ENCODE results near the gene GGNBP2. TPM values are rescaled to one million over a fixed set of nuclear protein-coding genes. Genes with fewer than 3 reads are reported as not detected.
A peak's percentile ranks its signal among the peaks of the same experiment; 100 is the strongest.
"Not testable (repeated sequence)": the region's sequence is repeated elsewhere in the genome, so short reads cannot be mapped to it uniquely, and the experiment has no call there.

The GGNBP2 gene
- total RNA-seq, 1 experiment from 2014 or later = 60.1 TPM

GRCh38 chr17:36601303-36602029 is 56.7 kb downstream of the GGNBP2 start, which contains the start of gene MRM1:
MRM1 (plus strand) TSS chr17:36601583; CDS start chr17:36601811, 228 bp downstream.
- DNase-seq (ENCODE audit: low read depth) = peak; percentile 91

- peak; percentile 5 for DNase-seq (ENCODE audit: low read depth)
These were observed 57.5 kb downstream of the GGNBP2 start for GRCh38 chr17:36602030-36602748.

- peak; percentile 73 for DNase-seq (ENCODE audit: low read depth)
These were observed 58.2 kb downstream of the GGNBP2 start for GRCh38 chr17:36602924-36603384.

- DNase-seq (ENCODE audit: low read depth) = not testable (repeated sequence)
These were observed 60.3 kb downstream of the GGNBP2 start for GRCh38 chr17:36605028-36605427.

- no peak for DNase-seq (ENCODE audit: low read depth)
These were observed 63.6 kb downstream of the GGNBP2 start for GRCh38 chr17:36608280-36608679.

- DNase-seq (ENCODE audit: low read depth) = no peak
These were observed 64.2 kb downstream of the GGNBP2 start for GRCh38 chr17:36608794-36609497.

- DNase-seq (ENCODE audit: low read depth) = no peak
These were observed 64.8 kb downstream of the GGNBP2 start for GRCh38 chr17:36609498-36609862.

- DNase-seq (ENCODE audit: low read depth) = no peak
These were observed 65.8 kb downstream of the GGNBP2 start for GRCh38 chr17:36610474-36610873.

GRCh38 chr17:36611345-36612072 is 66.8 kb downstream of the GGNBP2 start:
- DNase-seq (ENCODE audit: low read depth) = peak; percentile 44

GRCh38 chr17:36612323-36612722 is 67.6 kb downstream of the GGNBP2 start:
- DNase-seq (ENCODE audit: low read depth) = no peak

- no peak for DNase-seq (ENCODE audit: low read depth)
These were observed 68.4 kb downstream of the GGNBP2 start for GRCh38 chr17:36613155-36613554.

- DNase-seq (ENCODE audit: low read depth) = no peak
These were observed 69.4 kb downstream of the GGNBP2 start for GRCh38 chr17:36614081-36614480.

GRCh38 chr17:36614933-36615332 is 70.2 kb downstream of the GGNBP2 start:
- DNase-seq (ENCODE audit: low read depth) = no peak

- DNase-seq (ENCODE audit: low read depth) = no peak
These were observed 71.6 kb downstream of the GGNBP2 start for GRCh38 chr17:36616061-36617029.

- no peak for DNase-seq (ENCODE audit: low read depth)
These were observed 73.1 kb downstream of the GGNBP2 start for GRCh38 chr17:36617773-36618172.

GRCh38 chr17:36623281-36623680 is 78.6 kb downstream of the GGNBP2 start:
- no peak for DNase-seq (ENCODE audit: low read depth)

GRCh38 chr17:36625188-36625587 is 80.5 kb downstream of the GGNBP2 start:
- no peak for DNase-seq (ENCODE audit: low read depth)

- no peak for DNase-seq (ENCODE audit: low read depth)
These were observed 82.4 kb downstream of the GGNBP2 start for GRCh38 chr17:36627101-36627500.

- no peak for DNase-seq (ENCODE audit: low read depth)
These were observed 83.9 kb downstream of the GGNBP2 start for GRCh38 chr17:36628576-36628975.

- DNase-seq (ENCODE audit: low read depth) = peak; percentile 49
These were observed 84.6 kb downstream of the GGNBP2 start for GRCh38 chr17:36629252-36629847.

Measured in LHCN-M2 (cell line).